Panc1 (cell line): ENCODE data around the gene COPB2. TPM values are rescaled to one million over a fixed set of nuclear protein-coding genes. Genes with fewer than 3 reads are reported as not detected.

Experiments
- ATAC-seq: fragments of 200-7000 bp; cut with Tn5 transposase; 2 replicates; pipeline ENCODE4 v1.9.1; 2020; ENCODE audit warnings: mild to moderate bottlenecking, moderate library complexity
- BruUV-seq: library from RNA; stranded (reverse); fragments of 400-500 nt; replicated peaks from 2 replicates; lab custom pipeline; 2021; lab: Mats Ljungman, UMichigan
- CTCF ChIA-PET: fragments of 300-600 bp; sonication (Branson Sonifier 250); formaldehyde crosslinking; loops from one replicate; lab custom pipeline; 2022; ENCODE audit warnings: antibody characterized with exemption; lab: Charles Lee
- POLR2A ChIA-PET: fragments of 300-600 bp; sonication (Branson Sonifier 250); formaldehyde crosslinking; loops from one replicate; lab custom pipeline; 2022; ENCODE audit warnings: antibody characterized with exemption; lab: Charles Lee
- DNase-seq: peaks from one replicate; pipeline ENCODE4 v3.0.0-alpha.2; 2010; ENCODE audit warnings: low read depth, low spot score
- H3K27ac ChIP-seq: 2 replicates; pipeline ENCODE4 v1.5.1; 2011; ENCODE audit warnings: mild to moderate bottlenecking, low read length, inconsistent platforms
- H3K27me3 ChIP-seq: fragments of 200-500 bp; sonication (Bioruptor generic); 2 replicates; pipeline ENCODE4 v1.6.0; 2014; ENCODE audit warnings: low read length, inconsistent platforms; ENCODE audit not compliant: control insufficient read depth, insufficient read depth
- H3K36me3 ChIP-seq: fragments of 200-500 bp; sonication (Bioruptor generic); 2 replicates; pipeline ENCODE4 v1.5.1; 2014; ENCODE audit warnings: inconsistent platforms, mild to moderate bottlenecking, low read length, moderate library complexity; ENCODE audit not compliant: control insufficient read depth, insufficient read depth
- H3K4me1 ChIP-seq: 2 replicates; pipeline ENCODE4 v1.5.1; 2011; ENCODE audit warnings: inconsistent platforms, mild to moderate bottlenecking, low read length, moderate library complexity; ENCODE audit not compliant: control insufficient read depth, insufficient read depth
- H3K4me3 ChIP-seq, 2 experiments: 2 replicates each; pipeline ENCODE4 v1.5.1; 2011 to 2012; ENCODE audit warnings: low read depth in 2 of 2, low read length in 2 of 2, mild to moderate bottlenecking in 2 of 2, inconsistent platforms in 1 of 2, moderate library complexity in 1 of 2
- H3K9me3 ChIP-seq: fragments of 200-500 bp; sonication (Bioruptor generic); 2 replicates; pipeline ENCODE4 v1.5.1; 2014; ENCODE audit warnings: low read depth, mild to moderate bottlenecking, inconsistent platforms, low read length, moderate library complexity; ENCODE audit not compliant: control insufficient read depth, insufficient read depth
- CTCF ChIP-seq: fragments of 450-650 bp; IDR thresholded peaks from 2 replicates; pipeline ENCODE4 v1.5.1; 2017; ENCODE audit warnings: mild to moderate bottlenecking
- POLR2AphosphoS5 ChIP-seq: IDR thresholded peaks from 2 replicates; pipeline ENCODE4 v1.6.1; 2012; ENCODE audit warnings: mild to moderate bottlenecking, low read depth, low read length, moderate library complexity
- REST ChIP-seq, 2 experiments: IDR thresholded peaks; 2 replicates each; pipeline ENCODE4 v1.6.1; 2011 to 2012; ENCODE audit warnings: low read depth in 2 of 2, control low read depth in 1 of 2, low read length in 1 of 2, mild to moderate bottlenecking in 1 of 2, moderate library complexity in 1 of 2; ENCODE audit not compliant: insufficient read depth in 1 of 2
- SIN3A ChIP-seq: IDR thresholded peaks from 2 replicates; pipeline ENCODE4 v1.6.1; 2012; ENCODE audit warnings: low read depth, mild to moderate bottlenecking, low read length, moderate library complexity, borderline replicate concordance; ENCODE audit not compliant: insufficient read depth
- TCF7L2 ChIP-seq: IDR thresholded peaks from 2 replicates; pipeline ENCODE4 v1.6.1; 2011; ENCODE audit warnings: mild to moderate bottlenecking, low read depth, low read length, inconsistent platforms
- in situ Hi-C: cut with HindIII; loops from 2 replicates; pipeline ENCODE4 v1.10.0; 2016; ENCODE audit warnings: low sequenced_read_pairs, low pct_unique_long_range_greater_than_20kb
- intact Hi-C: fragments of 100-400 bp; cut with micrococcal nuclease; formaldehyde crosslinking; loops from one replicate; pipeline ENCODE4 v1.10.0; 2022; ENCODE audit not compliant: unreplicated experiment
- total RNA-seq: library from RNA; stranded (reverse); gene quantifications from one replicate; pipeline ENCODE4 v1.2.1, GENCODE V29; 2021; ENCODE audit not compliant: unreplicated experiment

The COPB2 gene
- total RNA-seq, 1 experiment from 2014 or later: 150 TPM

DNA sequence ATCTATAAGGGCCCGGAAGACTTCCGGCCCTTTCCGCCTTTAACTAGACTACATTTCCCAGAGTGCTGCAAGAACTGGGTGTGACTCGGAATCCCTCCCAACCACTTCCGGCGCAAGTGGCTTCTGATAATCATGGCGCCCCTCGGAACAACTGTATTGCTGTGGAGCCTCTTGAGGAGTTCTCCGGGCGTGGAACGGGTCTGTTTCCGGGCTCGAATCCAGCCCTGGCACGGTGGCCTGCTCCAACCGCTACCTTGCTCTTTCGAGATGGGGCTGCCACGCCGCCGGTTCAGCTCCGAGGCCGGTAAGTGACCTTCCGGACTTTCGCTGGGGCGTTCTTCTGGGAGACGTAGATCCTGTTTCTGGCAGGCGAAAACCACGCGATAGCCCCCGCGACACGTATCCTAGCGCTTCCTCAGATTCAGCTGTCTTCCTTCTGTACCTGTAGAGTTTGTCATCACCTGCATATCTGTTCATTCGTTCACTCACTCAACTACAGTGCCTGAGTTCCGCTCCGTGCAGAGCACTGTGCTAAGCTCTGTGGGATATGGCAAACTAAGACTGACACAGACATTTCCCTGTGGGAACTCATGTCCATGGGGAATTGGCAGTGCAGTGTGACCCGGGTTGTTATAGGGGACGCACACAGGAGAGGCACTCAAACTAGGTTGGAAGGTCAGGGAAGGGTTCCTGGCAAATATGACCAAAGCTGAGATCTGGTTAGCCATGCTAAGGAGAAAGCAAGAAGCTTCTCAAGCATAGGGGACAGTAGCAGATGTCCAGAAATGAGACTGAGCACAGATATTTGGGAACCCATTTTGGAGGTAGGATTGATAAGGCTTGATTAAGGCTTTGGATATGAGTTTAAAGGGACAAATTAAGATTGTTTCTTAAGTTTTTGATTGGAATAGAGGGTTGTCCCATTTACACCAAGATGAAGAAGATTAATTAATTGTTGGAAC is 45.3 kb downstream of the COPB2 start, which contains the start of gene MRPS22:
Gene MRPS22 (plus strand): TSS at position 126 of the 962 bp plus-strand sequence. CDS start 7 bp downstream, at position 133.
- Histone ChIP-seq H3K4me1 (peaks cover 7% of the 10 kb centered on the region; the same call in 1 of the 2 replicates), H3K4me3 (peak within 1 kb of the TSS; percentile 91), H3K36me3 (peaks cover 12% of the 10 kb centered on the region), H3K27me3 (no peaks in the 10 kb centered on the region), H3K9me3 (no peaks in the 10 kb centered on the region), H3K27ac (peak within 1 kb of the TSS; percentile 85)
- ChIA-PET CTCF (interaction anchor here (1.6 kb wide), 1 partner anchor 10 kb away, joined by 5 read pairs; no protein-coding TSS in a partner anchor), POLR2A (interaction anchor here (0.7 kb wide), 1 partner anchor 34 kb away, joined by 3 read pairs; no protein-coding TSS in a partner anchor)
- intact Hi-C loops: no loop called here
- BruUV-seq: no TSS peak
- TF ChIP-seq POLR2AphosphoS5 (peak; percentile 96), CTCF (no peak), TCF7L2 (no peak), REST (IDR thresholded peaks at IDR 0.05; ENCODE audit: insufficient read depth in 1 of 2, low read depth in 2 of 2, low read length in 1 of 2) (no peak), SIN3A (0 out of 2 replicates have a peak, but pooled peaks have one; percentile 59)
- in situ Hi-C loops: no loop called here
- DNase-seq (peak; percentile 58), ATAC-seq (peak; percentile 99)

GRCh38 chr3:139342054-139342453 is 47.4 kb downstream of the COPB2 start:
- Histone ChIP-seq H3K36me3 (no peaks in the 10 kb centered on the region; the same call in 1 of the 2 replicates), H3K27ac (no peak overlapping the region), H3K4me1 (peaks cover 7% of the 10 kb centered on the region; the same call in 1 of the 2 replicates), H3K9me3 (no peaks in the 10 kb centered on the region), H3K27me3 (peaks cover 2% of the 10 kb centered on the region; the same call in 1 of the 2 replicates), H3K4me3 (no peak overlapping the region)
- intact Hi-C loops: no loop called here
- no peak for ATAC-seq
- ChIA-PET POLR2A (no interaction called here), CTCF (no interaction called here)
- TF ChIP-seq POLR2AphosphoS5: no peak
- TF ChIP-seq SIN3A: no peak
- TF ChIP-seq CTCF: no peak
- TF ChIP-seq TCF7L2: no peak
- no peak for TF ChIP-seq REST (IDR thresholded peaks at IDR 0.05; ENCODE audit: insufficient read depth in 1 of 2, low read depth in 2 of 2, low read length in 1 of 2)
- in situ Hi-C loops: no loop called here
- DNase-seq: no peak
- no TSS peak for BruUV-seq
